ENCODE data around the gene RARG.

GRCh38 chr12:53217931-53218307, 14.1 kb downstream of the RARG start:
- TF ChIP-seq, protein P1, sequence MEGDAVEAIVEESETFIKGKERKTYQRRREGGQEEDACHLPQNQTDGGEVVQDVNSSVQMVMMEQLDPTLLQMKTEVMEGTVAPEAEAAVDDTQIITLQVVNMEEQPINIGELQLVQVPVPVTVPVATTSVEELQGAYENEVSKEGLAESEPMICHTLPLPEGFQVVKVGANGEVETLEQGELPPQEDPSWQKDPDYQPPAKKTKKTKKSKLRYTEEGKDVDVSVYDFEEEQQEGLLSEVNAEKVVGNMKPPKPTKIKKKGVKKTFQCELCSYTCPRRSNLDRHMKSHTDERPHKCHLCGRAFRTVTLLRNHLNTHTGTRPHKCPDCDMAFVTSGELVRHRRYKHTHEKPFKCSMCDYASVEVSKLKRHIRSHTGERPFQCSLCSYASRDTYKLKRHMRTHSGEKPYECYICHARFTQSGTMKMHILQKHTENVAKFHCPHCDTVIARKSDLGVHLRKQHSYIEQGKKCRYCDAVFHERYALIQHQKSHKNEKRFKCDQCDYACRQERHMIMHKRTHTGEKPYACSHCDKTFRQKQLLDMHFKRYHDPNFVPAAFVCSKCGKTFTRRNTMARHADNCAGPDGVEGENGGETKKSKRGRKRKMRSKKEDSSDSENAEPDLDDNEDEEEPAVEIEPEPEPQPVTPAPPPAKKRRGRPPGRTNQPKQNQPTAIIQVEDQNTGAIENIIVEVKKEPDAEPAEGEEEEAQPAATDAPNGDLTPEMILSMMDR (IDR thresholded peaks at IDR 0.05): no peak
- TF ChIP-seq EZH2 (IDR thresholded peaks at IDR 0.05; ENCODE audit: borderline replicate concordance, insufficient read depth, low read depth, low read length, poor library complexity, severe bottlenecking): no peak

All from B cell (primary cell).